RWPE1 (cell line): Measurements from ENCODE around the gene CTXN3.

Experiments
- CTCF ChIA-PET: fragments of 350-600 bp; sonication (Branson Sonifier 250); formaldehyde crosslinking; extraction: SDS; loops from one replicate; lab custom pipeline; 2021; lab: Yijun Ruan, JAX
- POLR2A ChIA-PET: fragments of 400-600 bp; formaldehyde crosslinking; extraction: SDS; loops from one replicate; lab custom pipeline; 2020; ENCODE audit warnings: antibody characterized with exemption; ENCODE audit not compliant: low non-redundant PET; lab: Yijun Ruan, JAX
- DNase-seq: peaks from one replicate; pipeline ENCODE4 v3.0.0; 2012; ENCODE audit warnings: low spot score
- H3K27ac ChIP-seq: fragments of 450-650 bp; 2 replicates; pipeline ENCODE4 v1.5.1; 2017
- TF ChIP-seq, protein P1 (sequence below): fragments of 450-650 bp; conservative IDR thresholded peaks from 2 replicates; pipeline ENCODE4 v1.5.1; 2017; ENCODE audit warnings: low read depth, mild to moderate bottlenecking

CTXN3 gene

DNA sequence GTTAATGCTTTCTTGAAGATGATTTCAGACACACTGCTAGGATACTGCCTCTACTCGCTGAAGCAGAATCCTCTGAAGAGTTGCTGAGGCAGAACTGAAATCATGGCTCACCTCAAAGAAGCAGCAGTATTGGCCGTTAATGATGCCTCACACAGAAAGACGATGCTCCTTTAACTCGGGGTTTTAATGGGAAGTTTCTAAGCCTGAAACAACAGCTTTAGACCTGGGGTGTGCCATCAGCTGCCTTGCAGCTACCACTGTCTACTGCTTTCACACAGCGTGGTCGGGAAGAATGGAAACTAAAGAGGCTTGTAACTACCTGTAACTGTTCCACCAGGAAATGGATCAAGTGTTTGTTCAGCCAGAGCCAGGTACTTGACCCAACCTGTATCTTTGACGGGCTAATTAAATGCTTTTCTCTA, at the start of gene CTXN3:
CTXN3 (plus strand) TSS at position 65 of the 422 bp plus-strand sequence. CDS start 8,440 bp downstream, outside the sequence.
- ChIA-PET CTCF (no interaction called here), POLR2A (no interaction called here)
- peak; percentile 33 for DNase-seq
- TF ChIP-seq, protein P1, sequence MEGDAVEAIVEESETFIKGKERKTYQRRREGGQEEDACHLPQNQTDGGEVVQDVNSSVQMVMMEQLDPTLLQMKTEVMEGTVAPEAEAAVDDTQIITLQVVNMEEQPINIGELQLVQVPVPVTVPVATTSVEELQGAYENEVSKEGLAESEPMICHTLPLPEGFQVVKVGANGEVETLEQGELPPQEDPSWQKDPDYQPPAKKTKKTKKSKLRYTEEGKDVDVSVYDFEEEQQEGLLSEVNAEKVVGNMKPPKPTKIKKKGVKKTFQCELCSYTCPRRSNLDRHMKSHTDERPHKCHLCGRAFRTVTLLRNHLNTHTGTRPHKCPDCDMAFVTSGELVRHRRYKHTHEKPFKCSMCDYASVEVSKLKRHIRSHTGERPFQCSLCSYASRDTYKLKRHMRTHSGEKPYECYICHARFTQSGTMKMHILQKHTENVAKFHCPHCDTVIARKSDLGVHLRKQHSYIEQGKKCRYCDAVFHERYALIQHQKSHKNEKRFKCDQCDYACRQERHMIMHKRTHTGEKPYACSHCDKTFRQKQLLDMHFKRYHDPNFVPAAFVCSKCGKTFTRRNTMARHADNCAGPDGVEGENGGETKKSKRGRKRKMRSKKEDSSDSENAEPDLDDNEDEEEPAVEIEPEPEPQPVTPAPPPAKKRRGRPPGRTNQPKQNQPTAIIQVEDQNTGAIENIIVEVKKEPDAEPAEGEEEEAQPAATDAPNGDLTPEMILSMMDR: no peak
- H3K27ac ChIP-seq: peak within 1 kb of the TSS; percentile 46; the same call in 1 of the 2 replicates

DNA sequence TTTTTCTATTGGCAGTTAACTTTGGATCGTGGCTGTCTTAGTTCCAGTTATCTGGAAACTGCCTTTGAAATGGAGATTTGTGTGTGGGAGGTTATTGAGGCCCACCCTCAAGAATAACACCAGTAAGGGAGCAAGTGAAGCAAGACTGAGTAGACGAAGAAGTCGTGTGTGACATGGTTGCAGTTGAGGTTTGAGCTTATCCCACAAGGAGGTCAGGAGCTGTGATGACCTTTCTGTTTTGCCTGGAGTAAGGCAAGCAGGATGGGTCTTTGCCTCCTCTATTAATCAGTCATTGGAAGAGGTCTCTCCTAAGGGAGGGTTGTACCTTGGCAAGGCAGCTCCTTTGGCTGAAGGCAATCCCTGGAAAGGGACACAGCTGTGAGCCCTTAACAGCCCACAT, 49.6 kb upstream of the CTXN3 start:
- CTCF ChIA-PET: no interaction called here
- POLR2A ChIA-PET: no interaction called here
- TF ChIP-seq, protein P1: no peak
- no peak for DNase-seq
- no peak overlapping the region for H3K27ac ChIP-seq

DNA sequence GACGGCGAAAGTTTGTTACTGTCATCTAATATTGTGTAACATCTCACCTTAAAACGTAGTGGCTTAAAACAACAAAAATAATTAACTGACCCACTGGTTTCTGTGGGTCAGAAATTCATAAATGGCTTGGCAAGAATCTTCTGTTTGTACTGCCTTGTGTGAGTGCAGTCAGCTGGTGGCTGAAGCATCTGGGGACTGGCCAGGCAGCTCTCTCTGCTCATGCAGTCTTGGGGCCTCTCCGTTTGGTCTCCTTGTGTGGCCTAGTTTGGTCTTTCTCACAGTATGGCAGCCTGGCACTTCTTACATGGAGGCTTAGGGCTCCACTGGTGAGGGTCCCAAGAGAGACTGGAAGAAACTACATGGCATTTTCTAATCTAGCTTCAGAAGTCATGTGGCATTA, 49.0 kb upstream of the CTXN3 start:
- H3K27ac ChIP-seq: no peak overlapping the region
- POLR2A ChIA-PET: no interaction called here
- TF ChIP-seq, protein P1: no peak
- DNase-seq: no peak
- CTCF ChIA-PET: no interaction called here

DNA sequence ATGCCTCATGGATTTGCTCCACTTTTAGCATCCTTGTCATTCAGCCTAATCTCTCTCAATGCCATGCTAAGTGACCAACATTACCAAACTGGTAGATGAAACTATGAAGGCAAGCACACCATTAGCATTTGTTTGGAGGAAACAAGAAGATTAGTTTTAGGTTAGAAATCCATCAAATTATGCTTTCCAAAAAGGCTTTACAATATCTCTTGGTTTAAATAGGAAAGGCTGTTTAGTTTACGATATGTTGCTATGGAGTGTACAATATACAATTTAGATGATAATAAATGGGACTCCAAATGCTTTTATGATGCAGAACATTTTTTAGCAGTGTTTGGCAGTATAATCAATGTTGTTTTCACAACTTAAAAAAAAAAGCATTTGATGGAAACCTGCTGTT, 47.8 kb upstream of the CTXN3 start:
- no peak for DNase-seq
- TF ChIP-seq, protein P1: 0 out of 2 replicates have a peak, but pooled peaks have one; percentile 7
- CTCF ChIA-PET: no interaction called here
- H3K27ac ChIP-seq: no peak overlapping the region
- POLR2A ChIA-PET: no interaction called here

DNA sequence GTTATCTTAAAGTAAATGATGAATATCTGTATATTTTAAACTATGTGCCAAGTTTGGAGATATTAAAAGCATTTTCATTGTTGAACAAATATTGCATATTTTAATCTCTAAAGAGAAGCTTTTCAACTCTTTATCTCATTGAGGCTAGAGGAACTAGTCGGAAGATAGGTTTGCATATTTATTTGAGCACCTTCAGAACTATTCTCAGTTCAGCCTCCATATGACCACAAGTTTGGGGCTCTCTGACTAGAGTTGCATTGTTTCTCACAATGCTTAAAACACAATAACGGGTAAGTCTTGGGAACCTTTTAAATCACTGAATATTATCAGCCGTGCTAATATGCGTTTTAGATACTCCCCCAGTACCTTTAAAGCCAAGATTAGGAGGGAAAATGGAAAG, 47.3 kb upstream of the CTXN3 start:
- TF ChIP-seq, protein P1: no peak
- CTCF ChIA-PET: no interaction called here
- H3K27ac ChIP-seq: no peak overlapping the region
- DNase-seq: no peak
- POLR2A ChIA-PET: no interaction called here

DNA sequence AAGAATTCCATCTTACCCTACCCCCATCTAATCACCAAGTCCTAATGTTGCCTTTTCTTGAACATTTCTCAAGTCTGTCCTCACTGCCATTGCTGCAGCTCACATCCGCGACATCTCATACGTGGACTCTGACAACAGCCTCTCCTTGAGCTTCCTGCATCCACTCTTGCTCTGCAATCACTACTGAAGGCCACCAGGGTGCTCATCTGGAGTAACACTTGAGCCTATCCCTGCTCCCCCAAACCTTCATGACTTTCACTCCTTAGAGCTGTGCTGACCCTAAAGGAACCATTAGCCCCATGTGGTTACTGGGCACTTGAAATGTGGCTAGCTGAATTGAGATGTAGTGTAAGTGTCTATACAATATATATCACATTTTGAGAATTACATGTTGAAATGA, 46.4 kb upstream of the CTXN3 start:
- no peak overlapping the region for H3K27ac ChIP-seq
- ChIA-PET POLR2A (no interaction called here), CTCF (interaction anchor here (0.5 to 1.2 kb wide), 2 partner anchors 38 to 123 kb away, joined by 3 to 4 read pairs; no protein-coding TSS in a partner anchor)
- TF ChIP-seq, protein P1: no peak
- DNase-seq: no peak
